Tibial nerve (tissue), 4 donors: ENCODE results near the gene PRR15L.

Source experiments
- CTCF ChIP-seq, 5 experiments: fragments of 200-600 bp in 3 of 5; fragments of 450-650 bp in 2 of 5; sonication (generic) in 3 of 5; IDR thresholded peaks; one replicate each; pipeline ENCODE4 v1.5.1; 2016 to 2019; ENCODE audit warnings: antibody characterized with exemption in 5 of 5, mild to moderate bottlenecking in 3 of 5, moderate library complexity in 2 of 5
- EP300 ChIP-seq, 2 donors: sonication (generic); formaldehyde crosslinking; IDR thresholded peaks; one replicate each; pipeline ENCODE4 v1.6.1; 2017; ENCODE audit warnings: antibody characterized with exemption in 2 of 2, mild to moderate bottlenecking in 1 of 2
- POLR2A ChIP-seq, 2 donors: fragments of 450-650 bp; IDR thresholded peaks; one replicate each; pipeline ENCODE4 v1.6.1; 2017; ENCODE audit warnings: antibody characterized with exemption in 2 of 2, mild to moderate bottlenecking in 2 of 2, moderate library complexity in 2 of 2

DNA sequence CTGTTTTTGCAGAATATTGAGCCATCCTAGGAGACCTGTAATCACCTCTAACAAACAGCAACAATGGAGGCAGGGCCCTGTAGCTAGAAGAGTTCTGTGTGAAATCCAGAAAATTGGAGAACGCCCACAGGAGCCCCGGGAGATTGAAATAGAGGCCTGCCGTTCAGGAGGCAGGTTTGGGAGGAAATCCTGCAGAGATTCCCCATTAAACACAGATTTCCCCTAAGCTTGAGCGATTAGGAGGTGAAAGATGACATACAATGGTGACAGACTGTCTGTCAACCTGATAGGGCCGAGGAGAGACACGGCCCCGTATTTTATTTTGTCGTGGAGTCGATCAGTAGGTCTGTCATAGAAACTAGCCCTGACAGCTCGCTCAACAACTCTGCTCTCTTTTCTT lies 31.5 kb upstream of the PRR15L start:
- TF ChIP-seq CTCF (IDR thresholded peaks at IDR 0.05) (no peak), POLR2A (IDR thresholded peaks at IDR 0.05) (no peak), EP300 (IDR thresholded peaks at IDR 0.05) (no peak)
